ENCODE measurements around the gene RNF5.
"Not testable (repeated sequence)": the region's sequence is repeated elsewhere in the genome, so short reads cannot be mapped to it uniquely, and the experiment has no call there.

GRCh38 chr6:32193096-32193495 lies 14.9 kb downstream of the RNF5 start:
- TF ChIP-seq, protein P1, sequence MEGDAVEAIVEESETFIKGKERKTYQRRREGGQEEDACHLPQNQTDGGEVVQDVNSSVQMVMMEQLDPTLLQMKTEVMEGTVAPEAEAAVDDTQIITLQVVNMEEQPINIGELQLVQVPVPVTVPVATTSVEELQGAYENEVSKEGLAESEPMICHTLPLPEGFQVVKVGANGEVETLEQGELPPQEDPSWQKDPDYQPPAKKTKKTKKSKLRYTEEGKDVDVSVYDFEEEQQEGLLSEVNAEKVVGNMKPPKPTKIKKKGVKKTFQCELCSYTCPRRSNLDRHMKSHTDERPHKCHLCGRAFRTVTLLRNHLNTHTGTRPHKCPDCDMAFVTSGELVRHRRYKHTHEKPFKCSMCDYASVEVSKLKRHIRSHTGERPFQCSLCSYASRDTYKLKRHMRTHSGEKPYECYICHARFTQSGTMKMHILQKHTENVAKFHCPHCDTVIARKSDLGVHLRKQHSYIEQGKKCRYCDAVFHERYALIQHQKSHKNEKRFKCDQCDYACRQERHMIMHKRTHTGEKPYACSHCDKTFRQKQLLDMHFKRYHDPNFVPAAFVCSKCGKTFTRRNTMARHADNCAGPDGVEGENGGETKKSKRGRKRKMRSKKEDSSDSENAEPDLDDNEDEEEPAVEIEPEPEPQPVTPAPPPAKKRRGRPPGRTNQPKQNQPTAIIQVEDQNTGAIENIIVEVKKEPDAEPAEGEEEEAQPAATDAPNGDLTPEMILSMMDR (IDR thresholded peaks at IDR 0.05) = not testable (repeated sequence)
- not testable (repeated sequence) for TF ChIP-seq TEAD4 (IDR thresholded peaks at IDR 0.05; ENCODE audit: borderline replicate concordance, insufficient read depth); YY1 (IDR thresholded peaks at IDR 0.05; ENCODE audit: low read depth)

All from SK-N-SH (cell line).